Hepatocyte (in vitro differentiated cells): ENCODE measurements around the gene ZSWIM3.

Experiments
- EZH2 ChIP-seq: fragments of 200-600 bp; sonication (generic); IDR thresholded peaks from 2 replicates; pipeline ENCODE4 v1.6.1; 2016; ENCODE audit warnings: antibody characterized with exemption, mild to moderate bottlenecking, borderline replicate concordance
- EZH2phosphoT487 ChIP-seq: fragments of 200-600 bp; sonication (generic); IDR thresholded peaks from one replicate; pipeline ENCODE4 v1.6.1; 2018; ENCODE audit warnings: antibody characterized with exemption, mild to moderate bottlenecking, low read depth, moderate library complexity; ENCODE audit not compliant: unreplicated experiment, severe bottlenecking
- TF ChIP-seq, protein P1 (sequence below): fragments of 200-600 bp; sonication (generic); IDR thresholded peaks from 2 replicates; pipeline ENCODE4 v1.5.1; 2016; ENCODE audit warnings: antibody characterized with exemption, mild to moderate bottlenecking; ENCODE audit not compliant: poor library complexity

DNA sequence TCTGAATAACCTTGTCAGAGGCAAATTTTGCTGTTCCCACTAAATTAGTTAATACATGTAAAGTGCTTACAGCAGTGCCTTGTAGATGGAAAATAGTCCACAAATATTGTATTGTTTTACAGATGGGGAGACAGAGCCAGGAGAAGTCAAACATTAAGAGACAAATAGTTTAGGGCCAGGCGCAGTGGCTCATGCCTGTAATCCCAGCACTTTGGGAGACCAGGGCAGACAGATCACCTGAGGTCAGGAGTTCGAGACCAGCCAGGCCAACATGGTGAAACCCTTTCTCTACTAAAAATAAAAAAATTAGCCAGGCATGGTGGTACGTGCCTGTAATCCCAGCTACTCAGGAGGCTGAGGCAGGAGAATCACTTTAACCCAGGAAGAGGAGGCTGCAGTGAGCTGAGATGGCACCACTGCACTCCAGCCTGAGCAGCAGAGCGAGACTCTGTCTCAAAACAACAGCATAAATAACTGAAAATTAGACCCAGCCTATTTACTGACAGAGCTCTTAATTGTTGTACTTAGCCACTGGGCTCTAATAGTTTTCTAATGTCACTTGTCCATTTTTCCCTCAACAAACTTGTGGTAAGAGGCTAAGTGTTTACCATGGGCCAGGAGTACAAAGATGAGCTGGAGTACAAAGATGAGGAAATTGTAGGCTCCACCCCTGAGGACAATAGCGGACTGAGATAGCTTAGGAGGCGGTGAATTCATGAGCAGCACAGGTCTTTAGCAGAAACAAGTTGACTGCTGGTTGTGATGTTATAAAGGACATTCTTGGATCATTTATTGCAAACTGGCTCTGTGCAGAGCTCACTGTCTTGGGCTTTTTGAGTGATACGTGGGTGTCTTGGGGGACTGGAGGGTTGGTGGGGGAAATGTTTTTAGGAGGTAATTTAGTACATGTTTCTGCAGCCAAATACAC is 6.4 kb downstream of the ZSWIM3 start:
- TF ChIP-seq EZH2 (no peak), EZH2phosphoT487 (no peak)
- TF ChIP-seq, protein P1, sequence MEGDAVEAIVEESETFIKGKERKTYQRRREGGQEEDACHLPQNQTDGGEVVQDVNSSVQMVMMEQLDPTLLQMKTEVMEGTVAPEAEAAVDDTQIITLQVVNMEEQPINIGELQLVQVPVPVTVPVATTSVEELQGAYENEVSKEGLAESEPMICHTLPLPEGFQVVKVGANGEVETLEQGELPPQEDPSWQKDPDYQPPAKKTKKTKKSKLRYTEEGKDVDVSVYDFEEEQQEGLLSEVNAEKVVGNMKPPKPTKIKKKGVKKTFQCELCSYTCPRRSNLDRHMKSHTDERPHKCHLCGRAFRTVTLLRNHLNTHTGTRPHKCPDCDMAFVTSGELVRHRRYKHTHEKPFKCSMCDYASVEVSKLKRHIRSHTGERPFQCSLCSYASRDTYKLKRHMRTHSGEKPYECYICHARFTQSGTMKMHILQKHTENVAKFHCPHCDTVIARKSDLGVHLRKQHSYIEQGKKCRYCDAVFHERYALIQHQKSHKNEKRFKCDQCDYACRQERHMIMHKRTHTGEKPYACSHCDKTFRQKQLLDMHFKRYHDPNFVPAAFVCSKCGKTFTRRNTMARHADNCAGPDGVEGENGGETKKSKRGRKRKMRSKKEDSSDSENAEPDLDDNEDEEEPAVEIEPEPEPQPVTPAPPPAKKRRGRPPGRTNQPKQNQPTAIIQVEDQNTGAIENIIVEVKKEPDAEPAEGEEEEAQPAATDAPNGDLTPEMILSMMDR: no peak
